HG03521 (cell line): ENCODE data around the gene FAM20C.
"Not testable (repeated sequence)": the region's sequence is repeated elsewhere in the genome, so short reads cannot be mapped to it uniquely, and the experiment has no call there.

Source experiments
- ATAC-seq: cut with Tn5 transposase; IDR thresholded peaks from one replicate; pipeline ENCODE4 v1.9.1; 2021; ENCODE audit warnings: mild to moderate bottlenecking, moderate library complexity; ENCODE audit not compliant: unreplicated experiment

FAM20C gene

DNA sequence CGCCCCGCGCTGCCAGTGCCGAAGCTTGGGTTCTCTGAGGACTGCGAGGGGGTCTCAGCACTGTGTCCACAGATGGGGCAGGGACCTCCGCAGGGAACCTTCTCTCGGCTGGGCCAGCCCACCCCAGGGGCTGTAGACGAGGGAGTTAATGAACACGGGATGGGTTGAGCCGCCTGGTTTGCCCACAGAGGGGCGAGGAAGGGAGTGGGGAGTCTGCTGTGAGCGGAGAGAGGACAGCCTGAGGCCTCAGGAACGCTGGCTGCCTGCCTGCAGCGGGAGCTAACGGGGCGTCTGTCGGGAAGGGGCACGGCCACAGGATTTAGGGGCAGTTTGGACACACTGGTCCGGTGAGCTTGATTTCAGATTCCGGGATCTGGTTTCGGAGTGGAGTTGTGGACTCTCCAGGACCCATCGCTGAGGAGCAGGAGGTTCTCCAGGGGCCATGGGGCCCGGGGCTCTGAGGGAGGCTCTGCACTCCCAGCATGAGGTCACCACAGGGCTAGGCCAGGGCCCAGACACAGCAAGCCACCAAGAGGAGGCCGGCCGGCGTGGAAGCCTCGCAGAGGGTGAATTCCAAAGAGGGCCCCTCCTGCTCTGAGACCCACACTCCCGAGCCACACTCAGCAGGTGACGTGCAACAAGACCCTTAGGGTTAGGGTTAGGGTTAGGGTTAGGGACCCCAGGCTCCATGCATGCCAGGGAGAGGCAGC lies 19.0 kb upstream of the FAM20C start:
- ATAC-seq, result no peak

DNA sequence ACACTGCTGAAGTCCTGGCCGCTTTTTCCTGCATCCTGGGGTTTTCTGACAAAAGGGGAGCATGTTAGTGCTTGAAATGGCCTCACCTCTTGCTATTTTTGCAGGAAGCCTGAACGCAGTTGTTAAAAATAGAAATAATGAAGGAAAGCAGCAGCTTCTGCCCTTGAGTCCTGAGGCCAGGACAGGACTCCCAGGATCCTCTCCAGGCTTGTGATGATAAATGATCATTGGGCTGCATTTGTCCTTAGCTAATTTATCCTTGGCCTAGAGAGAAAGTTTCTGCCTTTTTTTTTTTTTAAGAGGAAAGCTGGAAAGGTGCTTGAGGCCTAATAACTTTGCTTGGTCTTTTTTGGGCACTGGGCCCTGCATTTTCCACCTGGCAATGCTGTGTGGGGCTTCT lies 17.7 kb upstream of the FAM20C start:
- no peak for ATAC-seq

DNA sequence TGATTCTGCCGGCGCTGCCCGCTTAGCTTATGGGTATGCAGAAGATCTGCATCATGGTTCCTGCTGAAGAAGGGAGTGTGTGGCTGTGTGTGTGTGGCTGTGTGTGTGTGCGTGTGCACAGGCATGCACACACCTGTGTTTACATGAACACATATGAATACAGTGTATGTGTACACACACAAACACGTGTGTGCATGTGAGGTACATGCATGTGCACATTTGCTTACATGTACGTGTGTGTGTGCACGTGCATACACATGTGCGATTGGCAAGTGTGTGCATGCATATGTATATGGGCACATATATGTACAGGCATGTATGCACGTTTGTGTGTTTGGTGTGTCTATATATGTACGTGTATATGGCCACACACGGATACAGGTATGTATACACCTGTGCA lies 16.4 kb upstream of the FAM20C start:
- ATAC-seq, result no peak

DNA sequence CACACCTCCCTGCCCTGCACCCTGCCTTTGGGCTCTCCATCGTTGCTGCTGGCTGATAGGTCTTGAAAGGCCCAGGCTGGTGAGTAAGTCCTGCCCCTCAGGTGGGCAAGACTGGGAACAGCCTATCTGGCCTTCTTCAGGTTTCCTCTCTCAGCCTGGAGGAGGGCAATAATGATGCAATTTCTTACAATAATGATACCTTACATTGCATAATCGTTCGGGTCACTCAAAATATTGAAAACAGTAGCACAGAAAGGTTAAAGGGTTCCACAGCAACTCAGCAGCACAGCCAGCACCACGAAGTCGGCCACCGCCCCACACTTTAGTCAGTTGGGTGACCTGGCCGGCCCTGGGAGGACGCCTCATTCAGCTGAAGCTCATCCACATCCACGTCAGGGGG lies 16.0 kb upstream of the FAM20C start:
- no peak for ATAC-seq

DNA sequence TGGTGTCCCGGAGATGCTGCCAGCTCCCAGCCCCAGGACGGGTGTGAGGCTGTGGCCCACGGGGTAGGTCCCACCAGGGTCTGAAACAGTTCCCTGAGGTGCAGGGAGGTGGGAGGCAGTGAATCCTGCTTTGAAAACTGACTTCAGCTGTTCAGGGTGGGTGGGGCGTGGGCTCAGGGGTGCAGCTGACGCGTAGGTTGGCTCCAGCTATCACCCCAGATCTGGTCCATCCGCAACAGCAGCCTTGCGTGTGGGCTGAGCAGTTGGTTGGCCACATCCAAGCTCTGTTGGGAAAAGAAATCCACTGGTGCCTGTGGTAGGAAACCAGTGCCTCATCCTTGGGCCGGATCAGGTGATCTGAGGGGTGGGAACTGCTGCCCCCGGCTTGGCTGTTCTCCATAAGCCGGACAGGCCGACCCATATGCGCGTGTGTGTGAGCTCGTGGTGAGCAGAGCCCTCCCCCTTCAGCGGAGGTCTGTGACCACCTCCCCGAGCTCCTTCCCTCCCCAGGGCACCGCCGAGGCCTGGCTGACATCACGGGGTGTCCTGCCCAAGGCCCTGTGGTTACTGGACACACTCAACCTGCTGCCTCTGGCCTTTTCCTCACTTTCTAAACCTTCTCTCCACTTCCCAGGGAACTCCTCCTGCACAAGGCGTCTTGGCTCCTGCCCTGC lies 15.4 kb upstream of the FAM20C start:
- ATAC-seq, result no peak

DNA sequence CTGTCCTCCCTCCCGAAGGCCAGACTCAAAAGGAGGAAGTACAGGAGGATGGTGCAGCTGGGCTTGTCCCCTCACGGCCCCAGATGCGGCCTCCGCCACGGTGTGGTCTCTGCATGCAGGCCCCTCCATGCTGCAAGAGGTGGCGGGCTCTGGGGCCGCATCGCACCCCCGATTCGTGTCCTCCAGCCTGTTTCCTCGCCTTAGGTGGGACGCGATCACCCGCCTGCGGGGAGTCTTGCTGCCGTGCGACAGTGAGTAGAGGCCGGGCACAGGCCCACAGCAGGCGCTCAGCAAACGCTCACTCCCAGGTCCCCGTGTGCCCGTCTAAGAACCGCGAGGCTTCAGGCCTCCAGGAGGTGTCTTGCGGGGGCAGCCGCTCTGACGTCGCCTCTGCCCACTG lies 13.9 kb upstream of the FAM20C start:
- ATAC-seq, result no peak

DNA sequence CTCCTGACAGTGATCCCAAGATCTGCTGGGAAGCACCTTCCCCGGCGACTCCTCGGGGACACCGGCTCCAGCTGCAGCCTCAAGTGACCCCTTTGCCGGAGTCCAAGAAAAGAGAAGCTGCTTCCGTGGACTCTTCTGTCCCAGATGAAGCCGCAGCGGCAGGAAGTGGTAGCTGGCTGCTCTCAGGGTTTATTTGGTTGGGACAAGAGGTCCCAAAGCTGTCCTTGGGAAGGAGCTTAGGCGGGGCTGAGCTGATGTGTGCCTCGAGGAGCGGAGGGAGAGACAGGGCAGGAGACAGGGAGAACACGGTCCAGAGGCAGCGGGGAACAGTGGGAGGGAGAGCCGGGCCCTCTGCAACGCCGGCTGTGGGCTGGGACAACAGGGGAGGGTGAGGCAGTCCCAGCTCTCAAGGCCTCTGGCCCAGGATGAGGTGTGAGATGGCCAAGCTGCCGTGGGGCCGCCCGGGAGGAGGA lies 13.1 kb upstream of the FAM20C start:
- ATAC-seq, result no peak

DNA sequence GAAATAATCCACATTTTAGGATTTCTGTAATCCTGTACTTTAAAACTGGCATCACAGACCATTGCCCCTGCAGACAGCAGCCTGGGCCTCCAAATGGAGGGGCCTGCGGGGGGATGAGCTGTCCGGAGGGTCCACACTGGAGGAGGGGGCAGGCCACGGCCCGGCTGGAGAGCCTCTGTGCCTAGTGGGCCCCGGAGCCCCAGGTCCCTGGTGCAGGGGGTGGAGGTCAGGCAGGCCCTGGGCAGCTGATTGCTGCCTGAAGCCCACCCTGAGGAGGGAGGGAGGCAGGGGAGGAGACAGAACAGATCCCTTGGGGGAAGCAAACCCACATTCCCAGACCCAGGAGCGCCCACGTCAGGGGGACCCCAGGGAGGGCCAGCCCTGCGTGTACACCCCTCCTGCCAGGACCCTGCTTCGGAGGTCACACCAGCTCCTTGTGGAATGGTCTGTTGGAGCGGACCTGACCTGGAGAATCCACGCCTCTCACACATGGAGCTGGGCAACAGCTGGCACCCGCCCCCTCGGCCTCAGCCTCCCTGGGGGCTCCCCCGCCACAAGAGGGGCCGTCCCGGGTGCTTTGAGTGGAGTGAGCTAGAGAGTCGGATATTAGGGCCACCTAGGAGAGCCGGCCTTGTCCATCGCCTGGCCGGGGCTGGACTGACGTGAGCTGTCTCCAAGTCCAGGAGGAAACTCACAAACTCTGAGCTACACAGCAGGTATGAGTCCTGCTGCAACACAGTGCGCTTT lies 12.2 kb upstream of the FAM20C start:
- ATAC-seq, result no peak

DNA sequence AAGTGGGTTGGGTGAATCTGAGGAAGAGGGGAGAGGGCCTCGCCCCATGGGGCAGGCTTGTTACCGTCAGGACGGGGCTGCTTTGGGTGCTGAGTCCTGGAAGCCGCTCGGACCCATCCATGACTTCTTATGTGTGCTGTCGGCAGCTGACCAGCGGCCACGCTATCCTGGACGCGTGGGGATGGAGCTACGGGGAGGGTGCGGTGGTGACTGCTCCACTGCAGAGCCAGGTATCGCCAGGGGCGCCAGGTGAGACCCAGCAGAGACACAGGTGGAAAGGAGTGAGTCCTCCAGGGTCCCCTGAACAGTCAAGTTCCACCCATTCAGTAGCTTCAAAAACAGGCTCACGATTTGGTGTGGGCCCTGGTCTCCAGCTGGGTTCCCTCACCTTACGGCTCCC lies 10.6 kb upstream of the FAM20C start:
- ATAC-seq, result no peak

DNA sequence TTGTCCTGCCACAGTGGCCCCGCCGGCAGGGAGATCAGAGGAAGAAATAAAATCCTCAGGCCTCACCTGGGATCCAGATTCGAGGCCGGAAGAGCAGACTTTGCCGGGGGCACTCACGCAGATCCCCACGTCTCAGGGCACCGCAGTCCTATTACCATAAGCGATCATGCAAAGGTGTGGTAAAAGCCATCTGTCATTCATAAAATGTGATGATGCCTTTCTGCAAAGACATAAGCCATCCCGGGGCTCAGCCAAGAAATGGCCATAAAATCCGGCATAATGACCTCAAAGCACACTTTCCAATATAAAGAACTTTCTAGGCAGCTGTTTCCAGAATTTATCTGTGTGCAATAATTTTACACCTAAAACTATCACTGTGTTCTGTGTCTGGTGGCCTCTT lies 9.9 kb upstream of the FAM20C start:
- not testable (repeated sequence) for ATAC-seq

DNA sequence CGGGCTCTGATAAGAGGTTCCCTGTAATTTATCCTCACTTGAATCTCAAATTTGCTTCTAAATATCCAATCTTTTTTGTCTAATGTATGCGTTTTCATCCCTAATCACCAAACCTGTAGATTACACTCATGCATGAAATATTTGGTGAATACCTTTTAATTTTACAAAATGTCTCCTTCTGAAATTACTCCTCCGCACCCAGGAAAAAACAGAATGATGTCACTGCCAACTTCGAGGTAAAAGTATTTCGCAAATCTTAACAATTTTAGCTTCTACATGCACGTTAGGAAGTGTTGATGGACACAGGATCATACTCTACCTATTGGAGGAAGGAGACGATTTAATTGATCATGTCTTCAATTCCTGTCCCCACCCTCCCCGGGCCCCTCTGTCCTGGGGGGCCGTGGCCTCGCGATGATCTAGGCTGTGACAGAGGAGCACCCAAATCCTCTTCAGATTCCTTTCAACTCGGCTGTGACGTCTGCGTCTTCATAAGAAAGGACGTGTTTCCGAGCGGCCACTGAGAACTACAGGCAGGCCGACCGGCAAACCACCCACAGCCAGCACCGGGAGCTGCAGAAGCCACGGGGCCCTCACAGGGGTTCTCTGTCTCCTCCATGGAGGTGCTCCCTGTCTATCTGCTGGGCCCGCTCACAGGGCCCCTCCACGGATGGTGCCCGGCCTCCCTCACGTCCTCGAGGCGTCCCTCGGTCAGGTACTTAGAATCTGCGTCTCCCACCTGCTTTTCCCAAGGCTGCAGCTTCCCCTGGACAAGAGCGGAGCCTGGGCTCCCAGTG lies 8.7 kb upstream of the FAM20C start:
- ATAC-seq, result no peak

DNA sequence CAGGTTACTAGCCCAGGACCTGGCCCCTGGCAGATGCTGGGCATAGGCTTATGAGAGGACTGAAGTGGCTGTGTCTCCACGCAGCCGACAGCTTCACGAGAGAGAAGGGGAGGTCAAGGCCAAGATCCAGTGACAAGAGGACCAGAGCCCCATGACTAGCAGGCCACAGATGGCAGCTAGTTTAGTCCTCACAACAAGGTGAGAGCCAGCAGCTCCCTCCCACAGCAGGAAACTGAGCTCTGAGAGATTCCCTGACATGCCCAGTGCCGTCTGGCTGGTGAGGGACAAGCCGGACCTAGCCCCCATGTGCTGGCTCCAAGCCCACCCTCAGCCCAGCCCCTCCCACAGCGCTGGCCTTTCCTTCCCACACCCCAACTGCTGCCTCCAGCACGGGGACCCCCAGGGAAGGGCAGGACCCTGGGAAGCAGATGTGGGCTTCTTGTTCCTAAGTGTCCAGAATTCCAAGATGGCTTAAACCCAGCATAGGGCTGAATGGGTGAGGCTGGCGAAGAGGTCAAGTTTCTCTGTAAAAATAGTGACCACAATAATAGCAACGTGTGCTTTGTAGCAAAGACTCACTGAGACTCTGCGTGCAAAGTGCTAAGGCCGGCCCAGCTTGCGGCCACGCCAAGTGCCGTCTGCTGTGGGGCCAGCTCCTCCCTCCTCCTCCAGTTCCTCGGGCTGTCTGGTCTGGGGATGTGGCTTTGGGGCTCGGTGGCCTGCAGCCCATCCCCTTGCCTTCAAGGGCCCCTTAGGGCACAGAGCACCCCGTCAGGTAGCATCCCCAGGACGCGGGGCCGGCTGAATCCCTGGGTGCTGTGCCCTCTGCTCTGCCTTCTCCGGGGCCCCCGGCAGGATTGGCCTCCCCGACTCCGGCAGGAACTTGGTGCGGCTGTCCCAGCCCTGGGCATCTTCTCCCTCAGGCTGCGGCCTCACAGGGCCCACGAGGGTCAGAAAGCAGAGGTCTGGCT lies 7.8 kb upstream of the FAM20C start:
- no peak for ATAC-seq

DNA sequence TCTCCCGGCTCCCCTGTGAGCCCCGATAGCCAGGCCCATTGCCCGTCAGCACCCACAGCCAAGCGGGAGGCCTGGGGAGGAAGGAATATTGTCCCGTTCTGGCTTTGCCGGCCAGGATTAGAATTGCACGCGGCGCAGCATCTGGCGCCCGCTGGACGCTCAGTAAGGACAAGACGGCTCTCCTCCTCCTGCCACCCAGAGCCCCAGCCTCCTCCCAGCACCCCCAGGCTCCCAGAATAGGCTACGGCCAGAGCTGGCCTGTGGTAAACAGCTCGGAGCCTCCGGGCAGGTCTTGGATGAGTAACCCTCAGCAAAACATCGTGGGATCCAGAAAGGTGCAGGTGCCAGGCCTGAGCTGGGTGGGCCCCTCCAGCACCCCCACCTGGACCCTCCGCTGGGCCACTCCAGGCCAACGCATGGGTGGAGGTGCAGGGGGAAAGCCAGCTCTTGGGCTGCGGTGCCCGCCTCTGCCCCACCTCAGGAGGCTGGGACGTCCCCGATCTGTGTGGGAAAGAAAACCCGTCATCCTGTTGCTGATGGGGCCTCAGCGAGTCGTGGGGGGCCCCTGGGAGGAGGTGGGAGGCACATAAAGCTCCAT lies 5.8 kb upstream of the FAM20C start:
- ATAC-seq, result no peak

DNA sequence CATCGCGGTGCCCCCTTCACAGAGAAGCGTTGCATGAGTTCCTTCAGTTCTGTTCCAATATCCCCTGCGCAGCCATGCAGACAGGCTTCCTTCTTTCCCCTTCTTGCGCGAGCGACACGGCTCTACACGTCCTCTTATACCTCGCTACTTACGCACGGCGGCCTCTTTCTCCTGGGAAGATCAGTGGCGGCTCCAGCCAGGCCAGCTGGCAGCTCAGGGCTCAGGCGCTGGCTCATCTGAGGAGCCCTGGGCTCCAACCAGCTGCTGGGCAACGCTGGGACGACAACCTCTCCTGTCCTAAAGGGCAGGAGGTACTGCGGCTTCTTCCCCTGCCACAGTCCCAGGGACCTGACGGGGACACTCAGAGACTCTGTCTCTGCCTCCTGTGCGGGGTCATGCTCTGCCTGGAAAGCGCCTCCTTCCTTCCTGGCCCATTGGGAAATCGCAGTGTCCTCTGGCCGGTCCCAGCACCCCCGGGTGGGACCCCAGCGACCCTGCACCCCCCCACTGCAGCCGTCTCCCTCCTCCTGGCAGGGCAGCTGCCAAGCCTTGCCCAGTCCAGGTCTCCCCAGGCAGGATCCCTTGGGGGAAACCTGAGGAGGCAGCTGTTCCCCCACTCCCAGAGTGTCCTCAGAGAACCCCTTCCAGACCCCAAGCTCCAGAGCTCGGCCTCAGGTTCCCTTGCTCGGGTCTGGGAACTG lies 5.0 kb upstream of the FAM20C start:
- ATAC-seq, result no peak

DNA sequence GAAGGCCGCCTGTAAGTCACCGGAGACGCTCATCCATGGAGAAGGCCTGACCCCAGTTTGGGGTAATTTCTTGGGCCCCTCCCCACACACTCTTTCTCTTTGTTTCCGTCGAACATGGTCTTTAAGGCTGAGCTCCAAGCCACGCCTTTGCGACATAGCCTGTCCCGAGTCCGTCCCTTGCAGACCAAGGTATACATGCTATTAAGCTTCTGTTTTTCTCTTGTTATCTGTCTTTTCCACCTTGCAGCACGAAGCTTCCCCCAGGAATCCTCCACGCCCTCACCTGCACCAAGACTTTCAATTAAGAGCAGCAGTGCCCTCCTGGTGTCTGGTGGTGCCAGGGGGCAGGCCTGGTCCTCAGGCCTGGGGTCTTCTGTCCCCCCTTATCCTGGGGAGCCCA lies 4.2 kb upstream of the FAM20C start:
- no peak for ATAC-seq

DNA sequence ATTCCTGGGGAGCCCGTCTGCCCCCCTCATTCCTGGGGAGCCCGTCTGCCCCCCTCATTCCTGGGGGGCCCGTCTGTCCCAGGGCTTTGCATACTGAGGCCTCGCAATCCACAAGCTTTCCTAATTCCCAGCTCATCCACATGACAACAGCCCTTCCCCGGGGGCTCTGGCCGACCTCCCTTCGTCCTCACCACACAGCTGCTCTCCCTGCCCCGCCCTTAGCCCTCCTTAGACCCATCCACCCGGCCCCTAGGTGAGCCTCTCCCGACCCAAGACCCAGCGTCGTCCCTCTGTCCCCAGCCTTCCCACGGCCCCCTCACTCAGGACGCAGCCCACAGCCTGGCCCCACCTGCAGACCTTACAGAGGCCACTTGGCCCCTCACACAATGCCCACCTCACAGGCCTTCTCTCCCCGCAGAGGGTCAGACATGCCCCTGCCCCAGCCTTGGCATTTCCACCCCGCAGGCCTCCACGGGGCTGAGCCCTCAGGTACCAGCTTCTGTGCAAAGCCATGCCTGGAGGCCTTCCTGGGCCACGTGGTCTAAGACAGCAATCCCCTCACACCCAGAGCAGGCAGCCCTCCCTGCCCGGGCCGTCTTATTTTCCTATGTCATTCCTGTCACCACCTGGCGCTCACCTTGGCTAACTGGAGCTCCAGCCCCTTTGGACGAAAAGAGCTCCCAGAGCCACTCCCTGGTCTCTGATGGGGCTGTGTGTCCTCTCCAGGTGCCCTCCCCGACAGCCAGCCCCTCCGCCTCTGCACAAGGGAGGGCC lies 3.5 kb upstream of the FAM20C start:
- no peak for ATAC-seq

DNA sequence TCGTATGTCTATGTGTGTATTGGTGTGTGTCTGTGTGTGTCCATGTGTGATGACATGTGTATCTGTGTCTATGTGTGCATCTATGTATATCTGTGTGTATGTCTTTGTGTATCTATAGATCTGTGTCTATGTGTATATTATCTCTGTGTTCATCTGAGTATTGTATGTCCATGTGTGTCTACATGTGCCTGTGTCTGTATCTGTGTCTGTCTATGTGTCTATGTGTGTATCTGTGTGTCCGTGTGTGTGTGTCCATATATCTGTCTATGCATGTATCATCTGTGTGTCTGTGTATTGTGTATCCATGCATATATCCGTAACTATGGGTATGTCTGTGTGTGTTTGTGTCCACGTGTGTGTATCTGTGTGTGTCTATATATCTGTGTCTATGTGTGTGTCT lies 2.7 kb upstream of the FAM20C start:
- no peak for ATAC-seq

DNA sequence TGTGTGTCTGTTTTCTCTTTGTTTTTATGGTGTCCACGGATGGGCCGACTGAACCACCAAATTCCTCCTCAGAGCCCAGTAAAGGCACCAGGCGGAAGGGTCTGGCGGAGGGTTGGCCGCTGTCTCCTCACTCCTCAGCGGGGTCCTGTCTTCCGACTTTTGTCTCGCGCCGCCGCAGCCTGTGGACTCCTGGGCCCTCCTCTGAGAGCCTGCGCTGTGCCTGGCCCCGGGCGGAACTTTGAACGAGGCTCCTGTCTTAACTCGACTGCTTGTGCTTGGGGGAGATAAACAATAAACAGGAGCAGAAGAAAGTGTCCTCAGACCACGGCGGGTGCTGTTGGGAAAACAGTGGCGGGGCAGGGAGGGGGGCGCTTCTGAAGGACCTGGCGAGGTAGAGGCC lies 2.2 kb upstream of the FAM20C start:
- ATAC-seq, result no peak
